GM13976 (cell line): ENCODE measurements around the gene ZNF248.

Experiments used
- DNase-seq: peaks from one replicate; pipeline ENCODE4 v3.0.0; 2012; ENCODE audit warnings: low spot score
- in situ Hi-C: fragments of 300-500 bp; cut with MboI; formaldehyde crosslinking; loops from one replicate; pipeline ENCODE4 v1.12.0; 2022; ENCODE audit warnings: low sequenced_read_pairs, mixed read lengths, inconsistent platforms; ENCODE audit not compliant: unreplicated experiment
- TF ChIP-seq, protein P1 (sequence below): IDR thresholded peaks from 2 replicates; pipeline ENCODE4 v1.5.1; 2012; ENCODE audit warnings: borderline replicate concordance, mild to moderate bottlenecking; ENCODE audit not compliant: insufficient read depth; ENCODE audit errors: extremely low read depth, missing control alignments, control extremely low read depth

Gene ZNF248

DNA sequence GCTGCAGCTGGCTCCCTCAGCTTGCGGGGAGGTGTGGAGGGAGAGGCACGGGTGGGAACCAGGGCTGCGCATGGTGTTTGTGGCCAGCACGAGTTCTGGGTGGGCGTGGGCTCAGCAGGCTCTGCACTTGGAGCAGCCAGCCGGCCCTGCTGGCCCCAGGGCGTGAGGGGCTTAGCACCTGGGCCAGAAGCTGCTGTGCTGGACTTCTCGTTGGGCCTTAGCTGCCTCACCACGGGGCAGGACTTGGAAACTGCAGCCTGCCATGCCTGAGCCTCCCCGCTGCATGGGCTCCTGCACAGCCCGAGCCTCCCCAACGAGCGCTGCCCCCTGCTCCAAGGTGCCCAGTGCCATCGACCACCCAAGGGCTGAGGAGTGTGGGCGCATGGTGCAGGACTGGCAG is 120.1 kb downstream of the ZNF248 start:
- in situ Hi-C loops = no loop called here

DNA sequence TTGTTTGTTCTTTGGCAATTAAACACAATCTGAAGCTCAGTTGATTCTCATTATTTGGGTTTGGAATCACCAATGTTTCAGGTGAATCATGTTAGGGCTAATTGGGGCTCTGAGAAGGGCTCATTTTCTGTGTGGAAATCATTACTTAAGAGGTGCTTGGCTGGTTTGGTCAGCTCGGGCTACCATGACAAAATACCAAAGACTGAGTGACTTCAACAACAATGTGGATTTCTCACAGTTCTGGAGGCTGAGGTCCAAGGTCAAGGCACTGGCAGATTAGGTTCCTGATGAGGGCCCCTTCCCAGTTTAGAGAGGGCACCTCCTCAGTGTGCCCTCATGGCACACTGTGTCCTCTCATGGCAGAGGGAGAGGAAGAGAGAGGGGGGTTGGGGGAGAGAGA is 121.3 kb downstream of the ZNF248 start:
- no peak for DNase-seq
- TF ChIP-seq, protein P1, sequence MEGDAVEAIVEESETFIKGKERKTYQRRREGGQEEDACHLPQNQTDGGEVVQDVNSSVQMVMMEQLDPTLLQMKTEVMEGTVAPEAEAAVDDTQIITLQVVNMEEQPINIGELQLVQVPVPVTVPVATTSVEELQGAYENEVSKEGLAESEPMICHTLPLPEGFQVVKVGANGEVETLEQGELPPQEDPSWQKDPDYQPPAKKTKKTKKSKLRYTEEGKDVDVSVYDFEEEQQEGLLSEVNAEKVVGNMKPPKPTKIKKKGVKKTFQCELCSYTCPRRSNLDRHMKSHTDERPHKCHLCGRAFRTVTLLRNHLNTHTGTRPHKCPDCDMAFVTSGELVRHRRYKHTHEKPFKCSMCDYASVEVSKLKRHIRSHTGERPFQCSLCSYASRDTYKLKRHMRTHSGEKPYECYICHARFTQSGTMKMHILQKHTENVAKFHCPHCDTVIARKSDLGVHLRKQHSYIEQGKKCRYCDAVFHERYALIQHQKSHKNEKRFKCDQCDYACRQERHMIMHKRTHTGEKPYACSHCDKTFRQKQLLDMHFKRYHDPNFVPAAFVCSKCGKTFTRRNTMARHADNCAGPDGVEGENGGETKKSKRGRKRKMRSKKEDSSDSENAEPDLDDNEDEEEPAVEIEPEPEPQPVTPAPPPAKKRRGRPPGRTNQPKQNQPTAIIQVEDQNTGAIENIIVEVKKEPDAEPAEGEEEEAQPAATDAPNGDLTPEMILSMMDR = no peak
- in situ Hi-C loops = no loop called here

More for the DNA sequence above, 120.1 kb downstream of the ZNF248 start:
- no peak for DNase-seq
- TF ChIP-seq, protein P1 = no peak

DNA sequence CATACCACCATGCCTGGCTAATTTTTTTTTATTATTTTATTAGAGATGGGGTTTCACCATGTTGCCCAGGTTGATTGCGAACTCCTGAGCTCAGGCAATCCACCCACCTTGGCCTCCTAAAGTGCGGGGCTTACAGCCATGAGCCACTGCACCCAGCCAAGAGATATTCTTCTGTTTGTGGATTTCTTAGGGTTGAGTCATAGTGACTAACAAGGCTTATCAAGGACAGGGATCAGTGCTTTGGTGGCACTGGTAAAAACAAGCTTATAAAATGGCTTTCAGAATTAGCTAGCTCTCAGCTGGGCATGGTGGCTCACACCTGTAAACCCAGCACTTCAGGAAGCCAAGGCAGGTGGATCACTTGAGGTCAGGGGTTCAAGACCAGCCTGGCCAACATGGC is 122.4 kb downstream of the ZNF248 start:
- TF ChIP-seq, protein P1 = no peak
- in situ Hi-C loops = no loop called here
- no peak for DNase-seq
